Ovary (tissue), 9 donors: ENCODE measurements around the gene EXD3. TPM values are rescaled to one million over a fixed set of nuclear protein-coding genes. Genes with fewer than 3 reads are reported as not detected.

Experiments
- DNase-seq, 5 donors: peaks; one replicate each; pipeline ENCODE4 v3.0.0-alpha.2; 2019 to 2020
- H3K27ac ChIP-seq, 2 donors: fragments of 200-600 bp; one replicate each; pipeline versions ENCODE4 v1.5.1 to v1.8.0; 2019 to 2022
- H3K27me3 ChIP-seq: fragments of 200-600 bp; one replicate; pipeline ENCODE4 v1.8.0; 2022
- H3K36me3 ChIP-seq: fragments of 200-600 bp; sonication (generic); one replicate; pipeline ENCODE4 v1.5.1; 2019
- H3K4me1 ChIP-seq: one replicate; pipeline ENCODE4 v1.8.1; 2013; ENCODE audit warnings: mild to moderate bottlenecking, moderate library complexity; ENCODE audit not compliant: insufficient read depth
- H3K4me3 ChIP-seq: fragments of 200-600 bp; sonication (generic); one replicate; pipeline ENCODE4 v1.5.1; 2017
- H3K9me3 ChIP-seq, 2 donors: fragments of 200-600 bp in 1 of 2; sonication (generic) in 1 of 2; one replicate each; pipeline versions ENCODE4 v1.5.1 to v1.8.1; 2013 to 2019; ENCODE audit warnings: mild to moderate bottlenecking in 1 of 2, moderate library complexity in 1 of 2
- EP300 ChIP-seq: sonication (generic); formaldehyde crosslinking; IDR thresholded peaks from one replicate; pipeline ENCODE4 v1.6.1; 2017; ENCODE audit warnings: antibody characterized with exemption
- POLR2A ChIP-seq: fragments of 450-650 bp; IDR thresholded peaks from one replicate; pipeline ENCODE4 v1.6.1; 2017; ENCODE audit warnings: antibody characterized with exemption, mild to moderate bottlenecking, moderate library complexity
- WGBS, 3 donors: extraction: QIAGEN DNeasy Blood & Tissue Kit in 1 of 3; methylation state at CpG; one replicate each; pipeline versions ENCODE4 v1.1.5 to v1.1.7; 2013 to 2017; 5-methylcytosine and 5-hydroxymethylcytosine counted together
- intact Hi-C, 4 donors: fragments of 100-400 bp; cut with DNase I; formaldehyde crosslinking; loops; one replicate each; pipeline versions ENCODE4 v1.11.0 to v1.15.1; 2022 to 2023
- polyA plus RNA-seq, 2 donors: library from polyadenylated mRNA; stranded (reverse); fragments of 200-250 nt in 1 of 2; fragments of 350-450 nt in 1 of 2; fragmentation: Illumina TruSeq in 1 of 2; extraction: RNeasy Lipid Tissue Mini Kit (QIAGEN cat#74804) in 1 of 2; gene quantifications; one replicate each; pipeline ENCODE4 v1.2.3, GENCODE V29; 2013 to 2014
- total RNA-seq, 7 donors: library from RNA; depleted of rRNA in 2 of 7; stranded (reverse); fragments of >200 nt in 2 of 7; fragmentation: NEBNext Ultra II Directional in 3 of 7; extraction: Animal tissue kit (Norgen Biotek cat#: 25700) in 3 of 7; gene quantifications; one replicate each; pipeline versions ENCODE4 v1.1.0 to v1.2.4, GENCODE V29; 2016 to 2023
- TF ChIP-seq, protein P1 (sequence below), 3 donors: fragments of 450-650 bp in 2 of 3; fragments of 200-600 bp in 1 of 3; IDR thresholded peaks; one replicate each; pipeline versions ENCODE4 v1.5.1 to v1.8.0; 2016 to 2022; ENCODE audit warnings: antibody characterized with exemption in 3 of 3, mild to moderate bottlenecking in 1 of 3
- donor health status: DM: no; HTN: no; CAD: no; lungs with moderate emphysema.
- donor health status: DM: no; HTN: no; CAD: no.
- donor health status: Bipolar disorder and iron deficiency.
- donor health status: DM: yes; HTN: yes; CAD: no.
- donor health status: DM: no; HTN: no; CAD: no.
- donor health status: DM: yes; HTN: yes; CAD: no.

EXD3 gene
- total and polyA plus RNA-seq, 9 donors: 1.0 to 30.6 (median 23.4) TPM

DNA sequence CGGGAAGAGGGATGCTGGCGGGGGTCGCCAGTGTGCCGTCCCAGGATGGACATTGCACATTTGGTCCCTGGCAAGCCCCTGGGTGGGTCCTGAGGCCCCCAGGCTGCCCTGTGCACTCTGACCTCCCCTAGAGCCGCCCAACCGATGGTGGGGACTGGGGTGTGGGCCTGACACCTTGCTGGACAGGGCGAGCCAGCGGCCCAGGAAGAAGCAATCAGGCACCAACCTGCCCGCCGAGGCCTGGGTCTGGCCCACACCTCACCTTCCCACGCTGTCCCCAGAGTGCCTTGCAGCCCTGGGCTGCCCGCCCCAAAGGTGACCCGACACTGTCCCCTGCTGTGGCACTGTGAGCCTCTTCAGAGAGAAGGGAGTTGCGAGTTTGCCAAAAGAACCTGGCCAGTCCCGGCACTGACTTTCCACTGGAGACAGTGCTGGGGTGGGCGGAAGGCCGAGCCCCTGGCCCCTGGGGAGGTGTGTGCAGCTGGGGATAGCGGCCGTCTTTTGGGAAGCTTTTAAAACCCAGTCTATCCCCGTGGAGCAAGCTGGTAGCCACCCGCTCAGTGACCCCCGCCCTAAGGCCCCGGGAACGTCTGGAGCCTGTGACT is 108.9 kb downstream of the EXD3 start:
- H3K27me3 ChIP-seq: no peaks in the 10 kb centered on the region
- H3K4me1 ChIP-seq: peaks cover 5% of the 10 kb centered on the region
- H3K27ac ChIP-seq: no peak overlapping the region
- TF ChIP-seq EP300 (no peak), POLR2A (no peak)
- TF ChIP-seq, protein P1, sequence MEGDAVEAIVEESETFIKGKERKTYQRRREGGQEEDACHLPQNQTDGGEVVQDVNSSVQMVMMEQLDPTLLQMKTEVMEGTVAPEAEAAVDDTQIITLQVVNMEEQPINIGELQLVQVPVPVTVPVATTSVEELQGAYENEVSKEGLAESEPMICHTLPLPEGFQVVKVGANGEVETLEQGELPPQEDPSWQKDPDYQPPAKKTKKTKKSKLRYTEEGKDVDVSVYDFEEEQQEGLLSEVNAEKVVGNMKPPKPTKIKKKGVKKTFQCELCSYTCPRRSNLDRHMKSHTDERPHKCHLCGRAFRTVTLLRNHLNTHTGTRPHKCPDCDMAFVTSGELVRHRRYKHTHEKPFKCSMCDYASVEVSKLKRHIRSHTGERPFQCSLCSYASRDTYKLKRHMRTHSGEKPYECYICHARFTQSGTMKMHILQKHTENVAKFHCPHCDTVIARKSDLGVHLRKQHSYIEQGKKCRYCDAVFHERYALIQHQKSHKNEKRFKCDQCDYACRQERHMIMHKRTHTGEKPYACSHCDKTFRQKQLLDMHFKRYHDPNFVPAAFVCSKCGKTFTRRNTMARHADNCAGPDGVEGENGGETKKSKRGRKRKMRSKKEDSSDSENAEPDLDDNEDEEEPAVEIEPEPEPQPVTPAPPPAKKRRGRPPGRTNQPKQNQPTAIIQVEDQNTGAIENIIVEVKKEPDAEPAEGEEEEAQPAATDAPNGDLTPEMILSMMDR (IDR thresholded peaks at IDR 0.05): no peak
- H3K4me3 ChIP-seq: no peak overlapping the region
- DNase-seq: peak in 1 of 5 donors; percentile 13
- intact Hi-C loops: no loop called here
- 71 to 79% (median 78%) methylated on average over 17 to 24 of the region's 24 CpGs for WGBS, 3 donors
- H3K36me3 ChIP-seq: no peaks in the 10 kb centered on the region
- H3K9me3 ChIP-seq: no peaks in the 10 kb centered on the region

DNA sequence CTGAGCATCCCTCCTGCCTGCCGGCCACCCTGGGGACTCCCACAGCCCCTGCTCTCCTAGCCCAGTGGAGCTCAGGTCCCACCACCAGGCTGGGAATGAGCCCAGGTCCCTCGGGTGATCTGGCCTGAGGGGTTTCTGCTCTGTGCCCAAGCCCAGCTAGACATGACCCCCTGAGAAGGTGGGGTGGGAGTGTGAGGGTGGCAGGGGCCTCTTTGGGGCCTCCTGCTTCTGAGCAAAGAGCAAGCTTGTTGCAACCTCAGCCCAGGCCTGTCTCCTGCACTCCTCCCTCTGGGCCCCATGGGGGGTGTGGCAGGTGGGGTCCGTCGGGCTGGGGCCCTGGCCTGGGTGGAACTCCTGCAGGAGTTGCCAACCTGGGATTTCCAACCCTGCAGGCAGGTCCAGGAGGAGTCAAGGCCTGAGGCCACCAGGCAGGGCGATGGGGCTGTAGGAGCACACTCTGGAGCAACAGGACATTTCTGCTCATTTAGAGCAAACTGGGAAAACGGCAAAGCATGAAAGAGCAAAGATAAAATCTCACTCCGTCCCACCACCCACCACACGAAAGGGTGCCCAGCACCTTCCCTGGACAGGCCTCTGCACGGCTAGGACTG is 109.5 kb downstream of the EXD3 start:
- no peak for TF ChIP-seq POLR2A
- TF ChIP-seq, protein P1 (IDR thresholded peaks at IDR 0.05): no peak
- no peak for TF ChIP-seq EP300
- peak in 1 of 5 donors; percentile 6 for DNase-seq
- Histone ChIP-seq H3K27ac (no peak overlapping the region), H3K9me3 (no peaks in the 10 kb centered on the region), H3K36me3 (no peaks in the 10 kb centered on the region), H3K4me3 (no peak overlapping the region), H3K27me3 (no peaks in the 10 kb centered on the region), H3K4me1 (peaks cover 5% of the 10 kb centered on the region)
- 72 to 75% (median 75%) methylated on average over 8 to 9 of the region's 9 CpGs for WGBS, 3 donors
- intact Hi-C loops: no loop called here

DNA sequence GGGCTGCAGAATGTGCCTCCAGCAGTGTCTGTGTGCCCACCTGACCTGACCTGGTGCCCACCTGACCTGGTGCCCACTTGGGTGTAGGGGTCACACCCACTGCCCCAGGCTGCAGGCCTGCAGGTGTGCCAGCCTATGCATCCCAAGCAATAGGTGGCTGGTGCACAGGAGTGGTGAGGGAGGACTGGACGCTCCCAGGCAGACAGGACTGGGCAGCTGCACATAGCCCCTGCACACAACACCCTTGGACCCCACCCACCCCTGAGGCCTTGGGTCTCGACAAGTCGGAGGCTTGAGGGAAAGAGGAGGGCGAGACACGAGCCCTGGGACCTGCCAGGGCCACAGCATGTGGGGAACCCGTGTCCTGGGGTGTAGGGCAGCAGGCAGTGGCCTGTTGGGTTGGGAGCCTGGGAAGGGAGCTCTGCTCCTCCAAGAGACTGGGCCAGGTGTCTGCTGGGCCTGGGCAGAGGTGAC is 110.1 kb downstream of the EXD3 start:
- H3K4me1 ChIP-seq: peaks cover 5% of the 10 kb centered on the region
- H3K4me3 ChIP-seq: no peak overlapping the region
- no peaks in the 10 kb centered on the region for H3K36me3 ChIP-seq
- TF ChIP-seq POLR2A (no peak), EP300 (no peak)
- TF ChIP-seq, protein P1 (IDR thresholded peaks at IDR 0.05): no peak
- intact Hi-C loops: no loop called here
- no peaks in the 10 kb centered on the region for H3K27me3 ChIP-seq
- H3K9me3 ChIP-seq: no peaks in the 10 kb centered on the region
- DNase-seq: no peak
- no peak overlapping the region for H3K27ac ChIP-seq
- 76 to 86% (median 82%) methylated on average over 6 of the region's 6 CpGs for WGBS, 3 donors

DNA sequence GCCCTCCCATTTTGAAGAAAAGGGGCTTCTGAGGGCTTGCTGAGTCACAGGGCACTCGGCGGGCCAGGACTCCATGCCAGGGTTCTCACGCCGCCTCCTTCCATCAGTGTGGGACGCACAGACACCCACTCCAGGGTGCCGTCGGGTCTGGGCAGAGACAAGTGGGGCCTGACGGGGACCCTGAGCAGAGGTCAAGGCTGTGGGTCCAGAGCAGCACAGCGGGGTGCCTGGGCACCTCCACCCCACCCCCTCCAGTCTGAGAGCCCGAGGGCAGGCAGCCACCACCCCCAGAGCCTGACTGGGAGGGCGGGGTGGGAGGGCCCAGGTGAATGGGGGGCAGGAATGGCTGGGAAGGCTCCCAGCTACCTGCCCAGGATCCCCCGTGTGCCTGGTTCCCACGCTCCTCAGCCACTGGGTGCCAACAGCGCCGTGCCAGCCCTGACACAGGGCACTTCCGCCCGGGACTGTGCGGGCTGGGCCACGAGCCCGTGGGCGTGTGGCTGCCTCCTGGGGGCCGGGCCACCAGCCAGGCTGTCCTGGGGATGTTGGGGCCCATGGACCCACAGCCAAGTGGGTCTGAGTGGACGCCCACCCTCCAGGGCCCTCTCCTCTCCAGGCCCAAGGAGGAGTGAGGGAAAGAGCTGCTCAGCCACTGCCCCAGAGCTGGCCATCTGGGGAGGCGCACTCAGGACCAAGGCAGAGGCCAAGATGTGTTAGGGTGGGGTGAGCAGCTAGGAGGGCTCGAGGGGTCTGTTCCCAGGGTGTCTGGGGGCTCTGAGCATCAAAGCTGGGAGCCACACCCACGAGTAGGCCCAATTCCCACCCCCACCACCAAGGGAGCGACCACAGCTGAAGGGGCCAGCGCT is 110.7 kb downstream of the EXD3 start:
- H3K27me3 ChIP-seq: no peaks in the 10 kb centered on the region
- peaks cover 10% of the 10 kb centered on the region for H3K4me1 ChIP-seq
- WGBS, 3 donors: 64 to 76% (median 72%) methylated on average over 23 to 28 of the region's 28 CpGs
- TF ChIP-seq POLR2A: no peak
- TF ChIP-seq, protein P1 (IDR thresholded peaks at IDR 0.05): no peak
- TF ChIP-seq EP300: no peak
- H3K4me3 ChIP-seq: no peak overlapping the region
- no peak overlapping the region for H3K27ac ChIP-seq
- no peaks in the 10 kb centered on the region for H3K36me3 ChIP-seq
- H3K9me3 ChIP-seq: no peaks in the 10 kb centered on the region
- intact Hi-C loops: no loop called here
- DNase-seq: peak in 1 of 5 donors; percentile 7
